PC-9 (cell line): ENCODE results near the gene PDS5B. TPM values are rescaled to one million over a fixed set of nuclear protein-coding genes. Genes with fewer than 3 reads are reported as not detected.

ENCODE experiments used
- BruUV-seq: library from RNA; stranded (reverse); fragments of 400-500 nt; replicated peaks from 2 replicates; lab custom pipeline; 2021; lab: Mats Ljungman, UMichigan
- CTCF ChIA-PET: fragments of 300-600 bp; sonication (Branson Sonifier 250); formaldehyde crosslinking; loops from one replicate; lab custom pipeline; 2022; ENCODE audit warnings: antibody characterized with exemption; lab: Charles Lee
- POLR2A ChIA-PET: fragments of 300-600 bp; sonication (Branson Sonifier 250); formaldehyde crosslinking; loops from one replicate; lab custom pipeline; 2022; ENCODE audit warnings: antibody characterized with exemption; ENCODE audit not compliant: unreplicated experiment; lab: Charles Lee
- DNase-seq, 2 experiments: peaks; one replicate each; pipeline versions ENCODE4 v3.0.0 to v3.0.0-alpha.2; 2015 to 2022; ENCODE audit warnings: mixed read lengths in 1 of 2
- H2AFZ ChIP-seq: fragments of 200-600 bp; sonication (generic); 2 replicates; pipeline ENCODE4 v1.8.1; 2017; ENCODE audit warnings: antibody characterized with exemption
- H3F3A ChIP-seq: fragments of 200-600 bp; sonication (generic); 2 replicates; pipeline ENCODE4 v1.8.1; 2017; ENCODE audit warnings: antibody characterized with exemption, mild to moderate bottlenecking, low read depth; ENCODE audit not compliant: insufficient read depth
- H3K27ac ChIP-seq: fragments of 200-600 bp; sonication (generic); 2 replicates; pipeline ENCODE4 v1.6.1; 2016; ENCODE audit warnings: mixed run types
- H3K27me3 ChIP-seq: fragments of 200-600 bp; sonication (generic); 2 replicates; pipeline ENCODE4 v1.6.1; 2016; ENCODE audit warnings: low read depth, mixed run types; ENCODE audit not compliant: insufficient read depth
- H3K36me3 ChIP-seq: fragments of 200-600 bp; sonication (generic); 2 replicates; pipeline ENCODE4 v1.6.1; 2016; ENCODE audit warnings: low read depth, mixed run types
- H3K4me1 ChIP-seq: fragments of 200-600 bp; sonication (generic); replicated peaks from 2 replicates; pipeline ENCODE4 v1.6.1; 2016; ENCODE audit warnings: mixed run types; ENCODE audit not compliant: insufficient read depth
- H3K4me2 ChIP-seq: fragments of 200-600 bp; sonication (generic); 2 replicates; pipeline ENCODE4 v1.6.1; 2017; ENCODE audit warnings: mixed run types
- H3K4me3 ChIP-seq: fragments of 200-600 bp; sonication (generic); 2 replicates; pipeline ENCODE4 v1.6.1; 2016; ENCODE audit warnings: mixed run types
- H3K79me2 ChIP-seq: fragments of 200-600 bp; sonication (generic); 2 replicates; pipeline ENCODE4 v1.6.1; 2017; ENCODE audit warnings: low read depth, mixed run types
- H3K9me2 ChIP-seq: fragments of 200-600 bp; sonication (generic); 2 replicates; pipeline ENCODE4 v1.8.1; 2017; ENCODE audit warnings: mild to moderate bottlenecking; ENCODE audit not compliant: insufficient read depth
- H3K9me3 ChIP-seq: fragments of 200-600 bp; sonication (generic); 2 replicates; pipeline ENCODE4 v1.8.1; 2016; ENCODE audit warnings: low read depth; ENCODE audit not compliant: insufficient read depth
- H4K20me1 ChIP-seq: fragments of 200-600 bp; sonication (generic); 2 replicates; pipeline ENCODE4 v1.8.1; 2017; ENCODE audit not compliant: insufficient read depth
- EZH2 ChIP-seq: fragments of 200-600 bp; sonication (generic); IDR thresholded peaks from 2 replicates; pipeline ENCODE4 v1.8.0; 2017; ENCODE audit warnings: antibody characterized with exemption, low read depth
- intact Hi-C: fragments of 100-400 bp; cut with micrococcal nuclease; formaldehyde crosslinking; loops from one replicate; pipeline ENCODE4 v1.10.0; 2022; ENCODE audit not compliant: unreplicated experiment
- total RNA-seq: library from RNA; stranded (reverse); gene quantifications from 2 replicates; pipeline ENCODE4 v1.2.3, GENCODE V29; 2021
- TF ChIP-seq, protein P1 (sequence below): fragments of 200-600 bp; sonication (generic); conservative IDR thresholded peaks from 2 replicates; pipeline ENCODE4 v1.6.1; 2017; ENCODE audit warnings: mixed run types, antibody characterized with exemption, mild to moderate bottlenecking, moderate library complexity

PDS5B gene
- total RNA-seq, 1 experiment from 2014 or later = 37.6 TPM

DNA sequence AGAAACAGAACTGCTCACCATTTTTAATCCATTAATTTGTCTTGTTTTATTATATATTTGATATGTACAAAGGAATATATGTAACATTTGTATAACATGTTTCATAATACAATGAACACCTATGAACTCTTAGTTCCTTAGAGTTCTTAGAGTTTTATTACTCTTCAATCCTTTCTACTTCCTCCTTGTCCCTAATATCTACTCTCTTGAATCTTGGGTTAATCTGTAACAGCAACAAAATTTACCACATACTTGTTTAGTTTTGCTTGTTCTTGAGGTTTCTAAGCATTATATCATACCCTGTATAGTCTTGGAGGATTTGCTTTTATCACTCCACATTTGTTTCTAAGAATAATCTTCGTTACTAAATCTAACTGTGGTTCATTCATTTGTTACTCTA is 151.4 kb downstream of the PDS5B start:
- no TSS peak for BruUV-seq
- POLR2A ChIA-PET = no interaction called here
- Histone ChIP-seq H3K4me1 (no peaks in the 10 kb centered on the region), H3F3A (no peaks in the 10 kb centered on the region), H3K4me2 (no peak overlapping the region), H3K9me2 (no peaks in the 10 kb centered on the region), H2AFZ (no peak overlapping the region), H3K36me3 (peaks cover 11% of the 10 kb centered on the region), H3K9me3 (no peaks in the 10 kb centered on the region), H3K79me2 (no peaks in the 10 kb centered on the region), H3K27me3 (no peaks in the 10 kb centered on the region), H3K4me3 (no peak overlapping the region), H3K27ac (no peak overlapping the region), H4K20me1 (no peaks in the 10 kb centered on the region)
- CTCF ChIA-PET = no interaction called here
- intact Hi-C loops = no loop called here
- no peak for DNase-seq
- TF ChIP-seq EZH2 = no peak
- TF ChIP-seq, protein P1, sequence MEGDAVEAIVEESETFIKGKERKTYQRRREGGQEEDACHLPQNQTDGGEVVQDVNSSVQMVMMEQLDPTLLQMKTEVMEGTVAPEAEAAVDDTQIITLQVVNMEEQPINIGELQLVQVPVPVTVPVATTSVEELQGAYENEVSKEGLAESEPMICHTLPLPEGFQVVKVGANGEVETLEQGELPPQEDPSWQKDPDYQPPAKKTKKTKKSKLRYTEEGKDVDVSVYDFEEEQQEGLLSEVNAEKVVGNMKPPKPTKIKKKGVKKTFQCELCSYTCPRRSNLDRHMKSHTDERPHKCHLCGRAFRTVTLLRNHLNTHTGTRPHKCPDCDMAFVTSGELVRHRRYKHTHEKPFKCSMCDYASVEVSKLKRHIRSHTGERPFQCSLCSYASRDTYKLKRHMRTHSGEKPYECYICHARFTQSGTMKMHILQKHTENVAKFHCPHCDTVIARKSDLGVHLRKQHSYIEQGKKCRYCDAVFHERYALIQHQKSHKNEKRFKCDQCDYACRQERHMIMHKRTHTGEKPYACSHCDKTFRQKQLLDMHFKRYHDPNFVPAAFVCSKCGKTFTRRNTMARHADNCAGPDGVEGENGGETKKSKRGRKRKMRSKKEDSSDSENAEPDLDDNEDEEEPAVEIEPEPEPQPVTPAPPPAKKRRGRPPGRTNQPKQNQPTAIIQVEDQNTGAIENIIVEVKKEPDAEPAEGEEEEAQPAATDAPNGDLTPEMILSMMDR = no peak

DNA sequence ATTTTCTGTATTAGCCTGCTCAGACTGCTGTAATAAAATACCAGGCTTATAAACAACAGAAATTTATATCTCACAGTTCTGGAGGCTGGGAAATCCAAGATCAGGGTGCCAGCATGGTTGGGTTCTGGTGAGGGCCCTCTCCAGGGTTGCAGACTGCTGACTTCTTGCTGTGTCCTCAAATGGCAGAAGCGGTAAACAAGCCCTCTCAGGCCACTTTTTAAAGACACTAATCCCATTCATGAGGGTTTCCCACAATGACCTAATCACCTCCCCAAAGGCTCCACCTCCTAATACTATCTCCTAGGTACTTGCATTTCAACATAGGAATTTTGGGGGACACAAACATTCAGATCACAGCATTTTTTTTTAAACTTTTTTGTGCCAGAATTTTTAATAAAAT is 159.3 kb downstream of the PDS5B start:
- BruUV-seq = no TSS peak

DNA sequence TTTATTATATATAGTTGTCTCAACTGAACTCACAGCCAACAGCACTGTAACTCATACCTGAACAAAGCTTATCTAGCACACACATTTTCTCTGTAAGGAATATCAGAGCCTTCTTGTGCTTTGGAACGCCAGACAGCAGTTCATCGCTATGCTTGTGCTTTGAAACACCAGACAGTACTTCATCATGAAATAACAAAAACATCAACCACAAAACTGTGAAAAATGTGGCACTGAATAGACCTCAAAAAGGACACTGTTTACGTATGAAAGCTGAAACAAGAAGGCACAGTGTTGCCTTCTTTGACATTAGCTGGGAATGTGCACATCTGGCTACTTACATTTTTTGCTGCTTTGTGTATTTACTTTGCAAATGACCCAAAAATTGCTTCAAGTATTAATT is 160.2 kb downstream of the PDS5B start:
- H3K27me3 ChIP-seq = no peaks in the 10 kb centered on the region
- no peaks in the 10 kb centered on the region for H3K4me1 ChIP-seq
- DNase-seq = no peak
- no peaks in the 10 kb centered on the region for H3F3A ChIP-seq
- no peaks in the 10 kb centered on the region for H3K79me2 ChIP-seq
- H3K4me3 ChIP-seq = no peak overlapping the region
- ChIA-PET POLR2A (no interaction called here), CTCF (no interaction called here)
- H3K9me2 ChIP-seq = no peaks in the 10 kb centered on the region
- intact Hi-C loops = no loop called here
- H3K4me2 ChIP-seq = no peak overlapping the region
- peaks cover 24% of the 10 kb centered on the region for H3K36me3 ChIP-seq
- H2AFZ ChIP-seq = no peak overlapping the region
- no peaks in the 10 kb centered on the region for H3K9me3 ChIP-seq
- no peaks in the 10 kb centered on the region for H4K20me1 ChIP-seq
- no peak for TF ChIP-seq EZH2
- TF ChIP-seq, protein P1 = no peak
- H3K27ac ChIP-seq = no peak overlapping the region
- BruUV-seq = no TSS peak

More for the DNA sequence above, 159.3 kb downstream of the PDS5B start:
- Histone ChIP-seq H3K79me2 (no peaks in the 10 kb centered on the region), H3K4me3 (no peak overlapping the region), H2AFZ (no peak overlapping the region), H3K9me2 (no peaks in the 10 kb centered on the region), H3K27ac (no peak overlapping the region), H3K4me1 (no peaks in the 10 kb centered on the region), H3K27me3 (no peaks in the 10 kb centered on the region), H3K36me3 (peaks cover 24% of the 10 kb centered on the region), H3K4me2 (no peak overlapping the region), H3F3A (no peaks in the 10 kb centered on the region), H3K9me3 (no peaks in the 10 kb centered on the region), H4K20me1 (no peaks in the 10 kb centered on the region)
- TF ChIP-seq, protein P1 = no peak
- TF ChIP-seq EZH2 = no peak
- CTCF ChIA-PET = no interaction called here
- POLR2A ChIA-PET = no interaction called here
- intact Hi-C loops = no loop called here
- DNase-seq = no peak
